Left renal cortex interstitium (tissue), 4 donors: ENCODE data around the gene SHISAL1. TPM values are rescaled to one million over a fixed set of nuclear protein-coding genes. Genes with fewer than 3 reads are reported as not detected.

ENCODE experiments used
- DNase-seq, 4 donors: peaks; one replicate each; pipeline ENCODE4 v3.0.0-alpha.2; 2013; ENCODE audit warnings: low read depth in 4 of 4, low spot score in 2 of 4, missing footprints in 1 of 4
- polyA plus RNA-seq, 4 donors: library from polyadenylated mRNA; unstranded; fragments of 120-200 nt; gene quantifications; one replicate each; pipeline ENCODE4 v1.2.1, GENCODE V29; 2013; ENCODE audit not compliant: insufficient read length in 4 of 4

The SHISAL1 gene
- polyA plus RNA-seq, 4 donors = 1.9 to 2.7 (median 2.4) TPM

DNA sequence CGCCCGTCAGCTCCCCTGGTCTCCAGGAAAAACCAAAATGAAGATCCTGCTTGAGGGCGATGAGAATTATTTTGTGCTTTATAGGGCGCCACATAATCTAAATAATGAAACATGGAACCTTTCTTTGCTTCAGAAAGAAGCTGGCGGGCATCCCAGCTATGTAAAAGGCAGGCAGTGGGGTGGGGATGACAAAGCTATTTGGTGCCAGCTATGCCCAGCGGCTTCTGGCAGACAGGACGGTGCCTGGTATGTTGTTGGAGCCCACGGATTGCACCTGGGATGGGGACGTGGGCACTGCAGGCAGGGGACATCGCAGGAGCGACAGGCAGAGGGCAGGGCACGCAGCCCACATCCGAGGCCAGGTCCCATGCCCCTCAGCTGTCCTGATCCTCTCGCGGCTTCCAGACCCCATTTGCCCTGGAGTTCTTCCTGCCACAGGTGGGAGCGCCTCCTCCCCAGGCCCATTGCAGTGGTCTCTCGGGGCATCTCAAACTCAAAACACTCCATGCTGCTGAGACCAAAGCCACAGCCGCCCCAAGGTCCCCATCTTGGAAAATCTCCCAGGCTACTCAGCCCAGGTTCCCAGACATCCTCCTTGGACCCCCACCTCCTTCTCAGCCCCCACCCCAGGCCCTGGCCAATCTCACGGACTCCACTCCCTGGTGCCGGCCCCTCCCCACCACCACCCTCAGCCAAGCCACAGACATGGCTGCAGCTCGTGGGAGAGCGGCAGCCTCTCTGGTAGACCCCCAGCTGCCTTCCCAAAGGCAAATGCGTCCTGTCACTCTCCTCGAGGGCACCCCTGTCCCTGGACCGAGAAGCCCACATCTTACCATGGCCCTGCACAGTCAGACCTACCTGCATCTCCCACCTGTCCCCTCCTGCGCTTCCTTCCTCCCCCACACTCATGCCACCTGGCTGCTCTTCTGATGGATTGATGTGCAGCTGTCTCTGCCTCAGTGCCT, 45.7 kb downstream of the SHISAL1 start:
- no peak for DNase-seq

DNA sequence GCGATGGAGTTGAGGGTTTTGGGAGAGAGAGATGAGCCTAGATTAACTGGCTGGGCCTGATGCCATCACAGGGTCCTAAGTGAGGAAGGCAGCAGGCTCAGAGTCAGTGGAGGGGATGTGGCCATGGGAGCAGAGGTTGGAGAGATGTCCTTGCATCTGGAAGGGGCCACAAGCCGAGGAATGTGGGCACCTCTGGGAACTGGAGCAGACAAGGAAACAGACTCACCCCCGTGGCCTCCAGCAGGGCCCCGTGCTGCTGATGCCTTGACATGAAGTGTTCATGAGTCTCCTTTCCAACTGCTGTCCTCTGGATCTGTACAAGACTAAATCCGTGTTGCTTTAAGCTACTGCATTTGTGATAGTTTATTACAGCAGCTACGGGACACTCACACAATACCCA, 49.2 kb downstream of the SHISAL1 start:
- no peak for DNase-seq

DNA sequence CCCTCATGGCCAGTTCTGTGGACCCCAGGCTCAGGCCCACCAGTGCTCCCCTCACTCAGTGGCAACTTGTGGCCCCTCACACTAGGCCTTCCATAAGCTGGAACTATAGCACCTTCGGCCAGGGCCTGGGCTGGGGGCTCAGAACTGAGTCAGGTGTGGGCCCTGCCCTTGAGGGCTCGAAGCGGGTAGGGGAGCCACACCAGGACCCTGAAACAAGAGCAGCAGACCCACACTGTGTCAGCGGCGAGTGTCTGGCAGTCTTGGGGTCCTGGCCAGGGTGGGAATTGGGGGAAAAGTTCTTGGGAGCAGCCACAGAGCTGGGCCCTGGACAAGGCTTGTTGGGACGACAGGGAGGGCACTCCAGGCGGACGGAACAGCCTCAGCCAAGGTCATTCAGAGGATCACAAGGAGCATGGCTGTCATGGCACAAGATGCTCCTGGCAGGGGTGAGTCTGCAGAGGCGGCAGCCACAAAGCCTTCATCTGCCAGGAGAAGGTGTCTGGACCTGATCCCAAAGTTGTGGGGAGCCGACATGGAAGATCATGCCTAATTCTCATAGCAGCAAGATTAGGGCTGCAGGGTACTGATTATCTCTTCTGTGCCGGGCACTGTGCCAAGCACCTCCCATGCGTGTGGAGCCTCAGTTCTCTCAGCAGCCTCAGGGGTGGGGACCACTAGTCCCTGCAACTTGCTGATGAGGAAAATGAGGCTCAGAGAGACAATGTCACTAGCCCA, 50.7 kb downstream of the SHISAL1 start:
- DNase-seq = no peak

DNA sequence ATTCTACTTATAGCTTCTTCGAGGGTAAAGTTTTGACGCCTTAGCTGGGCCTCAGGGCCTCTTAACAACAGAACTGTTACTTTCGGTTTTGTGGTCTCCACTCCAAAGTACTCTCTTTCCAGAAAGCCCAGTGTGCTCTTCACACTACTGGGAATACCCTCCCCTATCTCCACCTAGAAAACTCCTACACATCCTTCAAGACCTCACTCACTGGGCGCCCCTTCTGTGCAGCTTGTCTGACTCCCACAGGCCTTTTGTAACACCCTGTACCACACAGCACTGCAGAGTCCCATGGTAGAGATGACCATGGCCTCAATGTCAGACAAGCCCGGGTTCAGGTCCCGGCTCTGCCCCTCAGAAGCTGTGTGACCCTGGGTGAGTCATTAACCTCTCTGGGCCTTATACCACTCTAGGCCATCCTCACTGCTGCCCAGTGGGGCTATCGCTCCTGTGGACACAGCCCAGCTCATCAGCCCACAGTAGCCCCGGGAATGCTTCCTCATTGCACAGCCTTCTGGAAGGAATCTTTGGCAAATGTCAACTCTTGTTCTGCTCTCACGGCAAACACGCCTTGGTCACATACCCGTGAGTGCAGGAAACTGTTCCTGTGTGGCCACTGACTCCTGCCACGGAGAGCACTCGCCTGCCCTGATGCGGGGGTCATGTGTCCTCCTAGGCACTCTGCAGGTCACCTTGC, 51.4 kb downstream of the SHISAL1 start:
- DNase-seq = no peak

DNA sequence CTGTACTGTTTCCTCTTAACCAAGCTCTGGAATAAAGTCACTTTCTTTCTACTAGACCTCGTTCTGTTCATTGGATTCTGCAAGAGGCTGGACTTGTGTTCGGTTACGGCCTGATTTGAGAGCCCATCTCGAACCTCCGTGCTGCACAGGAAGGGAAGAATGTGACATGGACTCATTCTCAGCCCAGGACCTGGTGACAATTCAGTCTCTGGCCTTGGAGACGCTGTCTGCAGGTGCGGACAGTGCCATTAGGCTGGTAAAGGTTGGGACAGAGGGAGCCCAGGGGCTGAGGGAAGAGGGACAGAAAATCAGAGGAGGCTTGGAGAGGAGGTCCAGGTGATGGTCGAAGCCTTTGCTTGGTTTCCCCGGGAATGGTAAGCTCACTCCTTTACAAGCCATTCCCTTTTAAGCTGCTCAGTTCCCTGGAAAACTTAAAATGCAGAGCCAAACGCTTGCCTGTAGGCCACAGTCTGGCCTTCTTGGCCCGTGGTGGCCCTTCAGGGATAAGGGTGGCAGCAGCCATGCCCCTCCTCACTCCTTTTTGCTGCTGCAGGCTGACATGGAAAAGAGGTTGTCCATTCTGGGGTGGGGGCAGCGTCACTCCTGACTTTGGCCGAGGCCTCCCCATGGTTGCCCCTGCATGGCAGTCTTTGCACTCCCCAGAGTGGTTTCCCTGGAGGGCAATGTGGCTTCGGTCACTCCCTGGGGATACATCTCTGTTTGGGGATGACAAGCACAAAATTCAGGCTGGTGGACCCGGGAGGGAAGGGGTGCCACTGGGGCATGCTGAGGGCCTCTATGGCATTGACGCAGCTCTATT, 52.3 kb downstream of the SHISAL1 start:
- DNase-seq = no peak

DNA sequence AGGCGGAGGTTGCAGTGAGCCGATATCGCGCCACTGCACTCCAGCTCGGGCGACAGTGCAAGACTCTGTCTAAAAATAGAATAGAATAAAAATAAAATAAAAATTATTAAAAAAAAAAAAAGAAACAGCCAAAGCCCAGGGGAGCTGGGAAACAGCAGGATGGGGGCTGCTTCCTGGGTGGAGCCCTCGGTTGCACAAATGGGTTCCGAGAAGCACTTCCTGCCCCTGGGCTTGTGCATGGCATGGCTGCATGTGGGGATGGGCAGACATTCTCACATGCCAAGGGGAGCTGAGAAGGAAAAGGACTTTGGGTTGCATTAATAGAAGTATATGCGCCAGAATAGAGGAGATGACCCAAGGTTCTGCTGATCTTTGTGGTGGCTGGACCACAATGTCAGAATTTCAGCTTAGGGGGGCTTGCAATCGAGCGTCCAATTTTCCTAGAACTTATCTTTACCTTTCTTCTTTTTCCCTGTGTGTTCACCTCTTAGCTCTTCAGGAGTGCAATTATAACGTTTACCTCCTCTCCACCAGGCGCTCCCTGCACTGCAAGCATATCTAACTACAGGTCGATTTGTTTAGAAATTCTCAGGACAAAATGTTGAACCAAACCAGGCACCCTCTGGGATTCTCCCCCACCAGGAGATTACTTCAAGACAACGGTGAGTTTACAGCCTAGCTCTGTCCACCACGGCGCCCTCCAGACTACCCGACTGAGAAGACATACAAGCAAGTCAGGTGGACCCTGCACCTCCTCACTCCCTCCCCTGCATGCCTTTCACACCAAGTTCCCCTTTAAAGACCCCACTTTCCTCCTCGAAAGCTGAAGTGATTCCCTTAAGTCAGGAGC, 53.2 kb downstream of the SHISAL1 start:
- DNase-seq = no peak

DNA sequence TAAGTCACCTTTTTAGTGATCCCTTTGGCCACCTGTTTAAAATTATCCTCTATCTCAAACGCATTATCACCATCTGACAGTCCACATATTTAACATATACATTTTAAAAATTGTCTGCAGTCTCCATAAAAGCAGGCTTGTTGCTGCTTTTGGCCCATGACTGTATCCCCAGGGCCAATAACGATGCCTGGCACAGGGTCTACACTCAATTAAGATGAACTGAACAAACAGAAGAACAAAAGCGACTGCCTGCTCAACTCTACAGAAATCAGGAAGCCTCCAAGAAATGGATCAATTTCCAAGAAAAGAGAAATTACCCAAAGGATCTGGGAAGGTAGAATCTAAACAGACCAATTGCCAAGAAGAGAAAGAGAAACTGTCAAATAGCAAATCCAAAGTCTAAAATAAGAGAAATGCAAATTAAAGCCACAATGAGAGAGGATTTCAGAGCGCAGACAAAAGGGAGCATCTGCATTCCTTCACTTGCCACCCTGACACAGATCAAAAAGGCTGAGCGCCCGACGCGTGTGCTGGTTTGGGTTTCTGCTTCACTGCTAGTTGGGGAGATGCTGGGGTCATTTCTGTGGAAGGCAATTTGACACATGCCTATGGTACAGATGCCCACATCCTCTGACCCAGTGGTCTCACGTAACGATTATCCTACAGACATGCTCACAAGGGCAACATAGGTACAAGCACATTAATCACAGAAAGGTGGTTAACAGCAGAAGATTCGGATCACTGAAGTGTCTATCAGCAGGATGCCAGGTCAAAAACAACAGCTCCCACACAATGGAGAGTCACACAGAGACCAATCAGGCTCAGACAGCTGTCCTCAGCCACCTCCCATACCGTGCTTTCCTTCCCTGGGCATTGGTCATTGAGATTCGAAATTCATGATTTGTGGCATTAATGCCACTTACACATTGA, 55.9 kb downstream of the SHISAL1 start:
- DNase-seq = no peak

DNA sequence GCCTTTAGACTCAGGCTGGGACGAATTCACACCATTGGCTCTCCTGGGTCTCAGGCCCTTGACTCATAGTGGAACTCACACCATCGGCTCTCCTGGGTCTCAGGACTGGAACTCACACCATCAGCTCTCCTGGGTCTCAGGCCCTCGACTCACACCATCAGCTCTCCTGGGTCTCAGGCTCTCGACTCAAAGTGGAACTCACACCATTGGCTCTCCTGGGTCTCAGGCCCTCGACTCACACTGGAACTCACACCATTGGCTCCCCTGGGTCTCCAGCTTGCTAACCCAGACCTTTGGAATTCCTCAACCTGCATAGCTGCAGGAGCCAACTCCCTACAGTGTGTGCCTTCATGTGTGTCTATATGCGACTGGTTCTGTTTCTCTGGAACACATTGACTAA, 56.7 kb downstream of the SHISAL1 start:
- DNase-seq = no peak

DNA sequence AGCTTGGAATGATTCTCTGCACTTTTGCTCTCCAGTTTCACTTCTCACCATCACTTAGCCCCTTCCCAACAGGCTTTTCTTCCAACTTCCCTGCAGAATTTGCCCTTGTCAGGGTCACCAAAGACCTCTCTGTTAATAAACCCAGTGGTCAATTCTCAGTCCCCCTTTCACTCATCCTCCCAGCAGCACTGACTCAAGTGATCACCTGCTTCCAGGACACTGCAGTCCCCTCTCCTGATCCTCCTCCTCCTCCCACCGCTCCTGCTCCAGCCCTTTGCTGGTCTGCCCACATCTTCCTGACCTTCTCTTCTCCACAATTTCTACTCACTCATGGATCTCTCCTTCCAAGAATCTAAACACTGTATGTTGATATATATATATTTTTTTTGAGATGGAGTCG, 57.9 kb downstream of the SHISAL1 start:
- DNase-seq = no peak

DNA sequence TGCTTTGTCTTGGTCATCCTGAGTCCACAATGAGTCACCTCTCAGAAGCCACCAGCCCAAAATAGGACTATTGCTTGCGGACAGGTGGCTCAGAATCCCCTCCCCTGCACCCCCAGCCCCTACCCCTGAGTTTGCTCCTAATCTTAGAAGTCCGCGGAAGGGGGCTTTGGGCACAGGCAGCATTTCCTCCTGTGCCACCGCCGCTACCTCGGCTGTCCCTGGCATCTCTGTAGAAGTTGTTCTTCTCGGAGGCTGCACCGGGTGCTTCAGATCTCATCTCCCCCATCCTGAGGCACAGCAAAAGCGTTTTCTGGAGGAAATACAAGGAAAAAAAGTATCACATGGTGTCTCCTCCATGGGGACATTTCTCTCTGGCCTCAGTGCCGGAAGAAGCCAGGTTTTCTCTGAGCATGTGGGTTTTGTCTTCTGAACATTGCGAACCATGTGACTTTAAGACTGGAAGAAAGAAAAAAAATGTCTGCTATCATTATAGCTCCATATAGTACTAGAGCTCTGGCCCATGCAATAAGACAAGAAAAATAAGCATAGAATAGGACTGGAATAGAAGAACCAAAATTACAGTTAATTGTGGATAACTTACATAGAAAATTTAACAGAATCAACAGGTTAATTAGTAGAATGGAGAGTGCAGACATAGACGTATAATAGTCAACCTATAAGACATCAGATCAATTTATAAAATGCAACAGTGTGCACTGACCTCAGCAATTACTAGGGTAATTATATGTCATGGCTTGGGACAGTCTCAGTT, 63.2 kb downstream of the SHISAL1 start:
- no peak for DNase-seq

DNA sequence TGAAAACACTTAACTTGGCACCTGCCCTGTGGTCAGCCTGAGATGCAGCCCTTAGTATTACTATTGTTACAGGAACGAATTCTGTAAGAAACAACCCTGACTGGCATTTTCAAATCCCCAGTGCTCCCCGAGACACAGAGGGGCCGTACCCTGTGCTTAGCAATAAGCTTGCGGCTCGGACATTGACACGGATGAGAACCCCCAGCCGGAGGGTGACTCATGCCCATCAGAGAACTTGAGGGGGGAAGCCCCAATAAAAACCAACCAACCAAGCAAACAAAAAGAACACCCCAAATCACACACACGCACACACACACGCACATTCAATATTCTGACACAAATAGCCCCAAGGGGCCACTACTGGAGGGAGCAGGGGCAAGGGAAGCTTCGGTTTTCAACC, 63.8 kb downstream of the SHISAL1 start:
- DNase-seq = no peak

DNA sequence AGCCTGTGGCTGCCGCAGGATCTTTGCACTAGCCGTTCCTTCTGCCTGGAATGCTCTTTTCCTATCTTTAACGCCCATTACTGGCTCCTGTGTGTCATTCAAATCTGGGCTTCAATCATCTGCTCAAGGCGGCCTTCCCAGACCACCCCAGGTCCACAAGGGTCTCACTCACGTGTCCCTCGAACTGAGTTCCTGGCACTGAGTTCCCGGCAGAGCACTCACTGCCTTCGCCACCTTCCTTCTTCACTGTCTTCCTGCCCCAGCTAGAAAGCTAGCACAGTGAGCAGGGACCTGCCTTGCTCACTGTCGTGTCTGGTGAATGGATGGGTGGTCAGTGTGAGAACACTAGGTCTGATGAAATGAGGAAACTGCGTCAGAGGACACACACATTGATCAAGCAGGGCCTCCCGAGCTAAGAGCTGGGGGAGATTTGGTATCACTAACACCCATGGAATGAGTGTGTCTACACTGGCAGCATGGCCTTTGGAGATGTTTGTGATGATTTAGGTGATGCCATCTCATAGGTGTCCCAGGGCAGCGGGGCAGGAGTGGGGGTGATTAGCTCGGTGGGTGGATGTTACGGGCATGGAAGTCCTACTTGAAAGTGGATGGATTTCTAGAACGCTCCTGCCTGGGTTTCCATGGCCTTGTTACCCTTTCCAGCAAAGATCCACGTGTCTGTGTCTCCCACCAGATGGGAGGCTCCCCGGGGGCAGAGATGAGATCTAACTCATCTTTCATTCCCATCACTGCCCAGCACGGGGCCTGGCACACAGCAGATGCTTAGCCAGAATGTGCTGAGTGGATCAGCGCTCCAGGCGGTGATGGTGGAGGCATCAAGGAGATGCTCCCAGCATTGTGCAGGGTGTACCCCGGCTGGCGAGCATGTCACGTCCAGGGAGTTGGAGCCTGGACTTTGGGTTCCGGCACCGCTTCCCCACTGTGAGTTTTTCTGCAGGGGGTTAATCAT, 64.5 kb downstream of the SHISAL1 start:
- DNase-seq = no peak

DNA sequence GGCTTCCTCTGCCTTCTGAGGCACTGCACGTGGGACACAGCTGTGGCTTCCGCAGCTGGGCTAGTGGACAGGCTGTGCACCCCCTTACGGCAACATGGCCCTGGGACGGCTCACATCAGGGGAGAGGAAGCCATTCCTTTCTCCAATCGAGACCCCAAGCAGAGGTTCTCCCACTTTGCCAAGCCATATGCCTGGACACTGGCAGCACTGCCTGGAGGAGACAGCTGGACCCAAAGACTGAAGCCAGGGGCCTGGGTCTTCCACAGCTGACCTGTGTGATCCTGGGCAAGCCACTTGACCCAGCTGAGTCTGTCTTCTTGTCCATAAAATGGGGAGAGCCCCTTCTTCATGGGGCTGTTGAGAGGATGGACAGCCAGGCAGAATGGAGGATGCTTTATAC, 65.4 kb downstream of the SHISAL1 start:
- no peak for DNase-seq

DNA sequence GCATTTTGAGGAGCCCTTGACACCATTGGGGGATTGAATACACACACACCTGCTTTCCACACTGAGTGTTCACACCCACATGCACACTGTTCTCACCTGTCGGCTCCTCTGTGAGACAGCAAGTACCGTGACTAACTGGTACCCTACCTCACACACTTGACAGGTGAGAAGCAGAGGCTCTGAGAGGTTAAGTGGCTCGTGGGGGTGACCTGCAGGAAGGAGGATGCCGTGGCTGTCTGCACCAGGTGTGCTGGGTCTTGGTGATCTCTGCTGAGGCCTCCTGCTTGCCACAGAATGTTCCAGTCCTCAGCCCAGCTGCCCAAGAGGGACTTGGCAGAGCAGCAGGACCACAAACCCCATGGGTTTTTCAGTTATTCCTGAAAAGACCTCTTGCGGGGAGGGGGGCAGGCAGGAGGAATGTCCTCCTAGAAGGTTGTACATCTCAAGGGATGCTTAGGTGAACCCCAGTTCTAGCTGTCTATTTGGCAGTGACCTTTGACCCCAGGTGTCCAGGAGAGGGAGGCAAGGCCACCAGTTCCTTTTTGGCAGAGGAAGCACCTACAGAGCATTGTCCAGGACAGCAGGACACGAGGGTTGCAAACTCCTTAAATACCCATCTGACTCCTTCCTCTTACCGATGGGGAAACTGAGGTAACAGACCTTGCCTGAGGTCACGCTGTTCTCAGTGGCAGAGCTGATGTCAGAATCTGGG, 66.0 kb downstream of the SHISAL1 start:
- DNase-seq = no peak

DNA sequence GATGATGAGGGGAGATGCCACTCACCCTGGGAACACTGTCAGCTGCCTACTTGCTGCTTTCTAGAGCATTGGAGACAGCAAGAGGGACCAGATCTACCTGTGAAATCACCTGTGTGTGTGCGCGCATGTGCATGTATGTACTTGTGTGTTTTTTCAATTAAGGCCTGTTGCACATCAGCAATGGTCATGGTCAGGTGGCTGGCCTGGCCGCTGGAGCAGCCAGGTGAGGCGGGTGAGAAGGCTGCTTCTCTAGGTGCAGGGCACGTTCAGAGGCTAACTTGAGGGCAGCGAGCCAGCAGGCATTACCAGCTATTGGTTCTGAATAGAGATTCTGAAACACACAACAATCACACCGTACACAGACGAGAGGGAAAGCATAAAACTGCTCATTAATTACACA, 66.9 kb downstream of the SHISAL1 start:
- DNase-seq = no peak

DNA sequence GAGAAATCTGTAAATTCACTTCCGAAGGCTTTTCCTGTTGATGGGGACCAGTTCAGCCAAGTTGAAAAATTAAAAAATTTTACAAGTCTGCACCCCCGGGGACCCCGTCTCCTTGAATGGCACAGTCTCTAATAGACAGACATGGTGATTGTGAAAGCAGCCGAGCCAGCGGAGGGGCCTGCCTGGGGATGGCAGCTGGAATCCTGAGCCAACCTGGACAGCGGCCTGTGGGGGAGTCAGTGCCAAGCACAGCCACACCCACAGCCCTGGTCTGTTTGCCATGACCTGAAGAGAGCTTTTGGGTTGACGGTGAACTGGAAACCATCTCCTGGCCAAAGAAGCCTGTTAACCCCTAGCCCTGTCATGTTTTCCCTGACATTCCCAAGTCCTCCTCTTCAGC, 67.3 kb downstream of the SHISAL1 start:
- no peak for DNase-seq
